GM18909 (cell line): ENCODE data around the gene THRB.

Experiments
- ATAC-seq: cut with Tn5 transposase; IDR thresholded peaks from one replicate; pipeline ENCODE4 v1.9.1; 2021; ENCODE audit warnings: mild to moderate bottlenecking; ENCODE audit not compliant: unreplicated experiment, poor library complexity

Gene THRB

DNA sequence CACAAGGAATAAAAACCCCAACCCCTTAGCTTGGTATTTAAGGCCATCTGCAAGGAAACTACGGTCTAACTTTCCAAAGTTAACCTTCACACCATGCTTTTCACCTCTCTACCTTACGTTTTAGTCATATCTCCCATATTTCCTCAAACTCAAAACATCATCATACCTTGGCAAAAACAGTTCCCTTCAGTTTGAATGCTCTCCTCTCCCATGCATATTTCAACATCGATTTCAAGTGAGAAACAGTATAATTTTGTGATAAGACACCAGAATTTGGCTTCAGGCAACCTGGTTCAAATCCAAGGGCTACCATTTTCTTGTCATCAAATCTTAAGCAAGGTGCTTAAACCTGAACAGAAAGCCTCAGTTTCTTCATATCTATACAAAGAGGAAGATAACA lies 108.2 kb downstream of the THRB start:
- ATAC-seq: no peak

DNA sequence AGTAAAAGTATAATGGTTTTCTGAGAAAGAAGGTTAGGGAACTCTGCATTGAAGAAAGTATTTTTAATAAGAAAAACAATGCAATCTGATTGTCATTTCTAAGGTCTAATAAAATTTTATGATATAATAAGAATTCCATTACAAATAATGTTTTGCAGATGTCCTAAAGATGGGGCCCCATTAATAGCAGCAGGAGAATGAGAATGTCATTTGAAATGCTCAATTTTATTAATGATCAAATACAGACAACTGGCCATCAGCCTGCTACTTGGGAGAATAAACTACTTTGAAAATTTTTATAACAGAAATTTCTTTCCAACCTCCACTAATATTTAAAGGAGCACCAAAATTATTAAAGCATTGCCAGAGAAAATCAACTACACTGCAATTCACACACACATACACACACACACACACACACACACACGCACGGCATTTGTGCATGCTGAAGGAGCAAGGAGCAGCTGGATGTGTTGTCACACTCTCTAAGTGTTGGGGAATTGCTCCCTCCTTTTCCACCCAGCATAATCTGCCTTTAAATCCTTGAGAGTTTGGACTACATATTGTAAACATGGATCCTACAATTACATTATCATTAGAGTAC lies 109.5 kb downstream of the THRB start:
- ATAC-seq: no peak

DNA sequence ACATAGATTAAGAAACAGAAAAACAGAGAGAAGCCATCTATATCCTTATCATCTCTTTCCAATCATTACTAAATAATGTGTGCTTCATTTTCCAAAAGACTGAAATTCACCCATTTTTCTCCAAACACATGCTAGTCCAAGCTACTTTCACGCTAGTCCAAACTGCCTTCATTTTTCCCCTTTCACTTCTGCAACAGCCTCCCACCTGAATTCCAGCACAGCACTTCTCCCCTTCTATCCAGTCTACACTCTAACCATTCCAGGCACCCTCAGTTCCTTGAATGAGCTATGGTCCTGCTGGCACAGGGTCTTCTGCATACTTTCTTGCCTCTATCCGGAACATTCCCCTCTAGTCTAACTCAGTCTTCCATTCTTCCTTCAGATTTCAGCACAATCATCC lies 112.0 kb downstream of the THRB start:
- no peak for ATAC-seq

DNA sequence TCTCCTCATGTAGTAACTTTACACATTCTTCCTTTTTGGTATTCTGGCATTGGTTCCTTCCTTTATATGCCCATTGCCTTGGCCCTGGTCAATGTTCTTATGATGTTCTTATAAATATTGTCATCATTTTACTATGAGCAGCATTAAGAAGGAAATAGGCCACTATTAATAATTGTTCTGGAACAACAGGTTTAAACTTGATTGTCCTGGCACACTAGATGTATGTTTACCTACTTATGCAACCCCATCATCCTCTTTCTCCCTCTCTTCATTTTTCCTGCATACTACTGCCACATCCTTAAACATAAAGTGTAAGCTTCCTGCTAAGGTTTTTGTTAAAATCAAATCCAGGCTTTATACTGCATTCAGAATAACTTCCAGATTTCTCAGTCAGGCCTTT lies 114.7 kb downstream of the THRB start:
- no peak for ATAC-seq

DNA sequence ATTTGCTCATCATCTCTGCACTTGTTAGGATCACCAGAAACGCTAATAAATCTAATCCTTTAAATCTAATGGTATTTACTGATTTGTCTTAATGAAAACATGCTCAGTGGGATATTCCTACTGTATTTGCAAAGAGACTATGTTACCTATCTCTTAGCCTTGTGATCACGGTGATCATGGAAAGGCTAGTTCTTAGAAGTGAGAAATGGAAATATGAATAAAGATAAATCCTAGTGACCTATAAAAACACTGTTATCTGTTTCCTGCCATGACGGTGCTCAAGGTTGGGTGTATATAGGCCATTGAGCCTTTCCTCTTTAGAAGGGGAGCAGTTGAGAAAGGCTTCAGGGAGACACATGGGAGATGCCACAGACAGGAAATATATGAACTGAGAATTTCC lies 116.3 kb downstream of the THRB start:
- no peak for ATAC-seq

DNA sequence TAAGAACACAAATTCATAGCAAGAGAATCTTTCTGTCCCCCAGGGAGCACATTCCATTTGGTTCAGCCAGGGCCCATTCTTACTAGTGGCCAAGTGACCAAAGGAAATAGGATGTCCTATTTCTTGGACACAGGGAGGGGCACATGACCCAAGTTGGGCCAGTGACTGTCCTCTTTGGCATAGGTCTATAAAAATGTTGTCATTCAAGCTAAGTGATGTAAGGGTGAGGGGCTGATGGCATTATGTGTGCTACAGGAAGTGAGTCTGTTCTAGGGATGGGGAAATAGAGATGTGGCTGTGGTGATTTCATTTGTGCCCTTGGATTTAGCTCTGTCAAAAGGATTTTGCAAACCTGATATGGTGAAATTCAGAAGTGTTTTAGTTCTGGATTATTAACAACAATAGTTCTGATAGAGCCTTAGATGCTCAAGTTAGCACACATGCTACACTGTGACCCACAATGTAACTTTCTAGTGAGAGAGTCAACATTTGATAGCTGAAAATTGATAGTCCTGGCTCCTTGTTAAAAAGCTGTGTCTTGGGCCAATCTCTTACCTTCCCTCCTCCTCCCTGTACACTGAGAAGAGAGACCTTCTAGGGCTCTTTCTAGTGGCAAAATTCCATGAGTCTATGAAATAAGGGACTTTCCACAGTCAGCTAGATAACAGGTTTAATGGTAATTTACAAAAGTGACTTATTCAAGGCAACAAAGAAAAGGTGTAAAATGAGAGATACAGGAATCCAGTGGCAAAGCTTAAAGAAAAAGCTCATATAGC lies 117.2 kb downstream of the THRB start:
- no peak for ATAC-seq

DNA sequence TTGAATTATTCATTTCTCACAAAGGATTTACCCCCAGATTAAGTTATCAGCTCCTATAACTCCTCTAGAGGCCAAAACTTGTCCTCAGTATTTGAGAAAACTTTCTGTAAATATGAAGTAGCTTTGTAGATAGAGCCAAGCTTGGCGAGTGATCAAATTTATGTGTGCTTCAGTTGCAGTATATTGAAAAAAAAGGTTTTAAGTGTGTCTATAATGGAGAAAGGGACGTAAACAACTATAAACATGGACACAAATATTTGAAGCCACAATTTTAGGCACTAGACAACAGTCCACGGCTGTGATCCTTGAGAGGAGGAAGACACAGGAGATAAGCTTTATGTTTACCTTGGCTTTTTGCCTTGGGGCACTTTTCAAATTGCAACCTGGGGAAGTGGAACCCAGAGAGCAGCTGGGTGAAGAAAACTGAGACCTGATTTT lies 118.7 kb downstream of the THRB start:
- ATAC-seq: no peak

- ATAC-seq: no peak
Measured at GRCh38 chr3:24374801-24375200, 119.8 kb downstream of the THRB start.

DNA sequence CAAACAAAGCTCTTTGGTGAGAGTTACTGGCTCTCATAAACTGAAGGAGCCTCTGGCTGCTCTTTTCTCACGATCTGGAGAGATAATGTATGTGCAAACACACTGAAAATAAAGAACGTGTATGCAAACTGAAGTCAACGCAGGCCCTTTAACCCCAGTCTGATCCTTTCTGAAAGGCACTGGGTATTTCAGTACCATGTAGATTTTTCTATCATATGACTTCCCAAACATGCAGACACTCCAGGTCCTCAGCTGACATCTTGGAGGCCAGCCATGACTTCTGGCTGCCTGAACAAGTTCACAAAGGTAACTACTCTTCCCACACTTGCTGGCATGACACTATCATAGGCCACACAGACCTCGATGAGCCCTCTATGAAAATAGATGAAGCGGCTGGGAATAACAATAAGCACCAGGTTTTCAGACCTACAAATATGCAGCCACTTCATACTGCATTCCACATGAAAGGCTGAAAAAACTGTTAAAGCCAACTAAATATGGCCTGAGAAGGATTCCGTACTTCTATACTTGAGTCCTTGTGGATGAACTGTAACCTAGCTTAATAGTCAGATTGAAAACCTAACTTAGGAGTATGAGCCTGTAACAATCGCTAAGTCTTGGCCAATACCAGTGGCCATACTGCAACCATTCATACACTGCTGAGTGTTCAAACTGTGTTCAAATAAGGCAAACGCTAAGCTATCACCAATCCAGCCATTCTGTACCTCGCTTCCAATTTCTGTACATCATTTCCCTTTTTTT lies 121.3 kb downstream of the THRB start:
- no peak for ATAC-seq

DNA sequence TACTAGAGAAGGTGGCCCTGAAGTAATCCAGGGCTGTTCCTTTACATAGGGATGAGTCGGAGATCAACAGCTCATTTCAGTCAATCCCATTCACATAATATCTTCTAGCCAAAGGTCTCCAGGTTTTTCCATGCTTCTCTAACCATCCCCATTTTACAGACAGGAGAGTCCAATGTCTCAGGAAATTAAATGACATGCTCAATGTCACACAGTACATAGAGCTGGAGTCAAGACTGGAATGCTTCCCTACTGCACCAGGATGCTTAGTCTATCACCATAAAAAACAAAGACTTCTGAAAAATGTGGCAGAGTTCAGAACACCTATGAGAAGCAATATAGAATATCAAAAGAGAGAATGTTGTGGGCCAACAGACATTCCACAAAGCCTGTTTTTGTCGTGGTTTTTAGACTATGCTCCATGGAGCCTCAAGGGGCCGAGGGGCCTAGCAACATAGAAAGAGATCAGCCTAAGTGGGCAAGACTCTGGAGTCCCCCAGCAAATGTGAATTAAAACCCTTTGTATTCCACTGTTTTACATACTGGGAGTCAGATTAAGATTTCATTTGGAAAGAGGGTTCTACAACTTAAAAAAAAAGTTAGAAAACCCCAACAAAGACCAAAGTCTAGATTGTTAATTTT lies 122.0 kb downstream of the THRB start:
- no peak for ATAC-seq

- no peak for ATAC-seq
Measured at GRCh38 chr3:24370352-24371090, 124.1 kb downstream of the THRB start.

DNA sequence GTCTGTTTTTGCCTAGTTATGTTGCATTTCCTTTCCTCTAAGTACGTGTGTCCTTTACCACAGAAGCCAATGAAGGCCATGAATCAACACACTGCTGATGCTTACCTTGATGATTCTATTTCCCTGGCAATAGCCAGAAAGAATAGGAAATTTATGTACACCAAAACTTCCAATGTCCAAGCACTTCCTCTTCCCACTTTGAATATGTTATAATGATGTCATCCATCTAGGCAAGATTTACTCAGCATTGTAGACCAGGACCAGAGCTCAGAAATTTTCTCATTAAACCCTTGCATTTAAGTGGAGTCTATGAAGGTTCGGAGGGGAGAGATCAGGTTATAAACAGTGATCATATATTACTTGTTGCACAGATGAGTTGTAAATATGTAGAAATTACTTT lies 126.0 kb downstream of the THRB start:
- no peak for ATAC-seq

- ATAC-seq: no peak
Measured at GRCh38 chr3:24367664-24368264, 126.9 kb downstream of the THRB start.

DNA sequence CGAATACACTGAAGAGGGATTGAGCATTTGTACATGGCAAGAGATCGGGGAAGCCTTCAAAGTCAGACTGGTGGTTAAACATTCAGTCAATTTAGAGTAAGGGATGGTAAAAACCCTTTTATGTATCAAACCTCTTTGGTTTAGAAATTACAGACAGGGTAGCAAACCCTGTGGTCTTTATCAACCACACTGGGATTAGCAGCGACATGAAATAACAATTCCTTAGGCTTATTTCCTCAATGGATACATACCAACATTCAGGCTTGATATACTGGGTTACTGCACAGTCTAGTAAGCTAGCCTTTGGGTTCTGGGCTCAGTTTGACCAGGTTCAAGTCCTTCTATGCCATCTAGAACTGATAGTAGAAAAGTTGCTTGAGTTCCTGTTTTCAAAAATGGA lies 127.4 kb downstream of the THRB start:
- ATAC-seq: no peak

DNA sequence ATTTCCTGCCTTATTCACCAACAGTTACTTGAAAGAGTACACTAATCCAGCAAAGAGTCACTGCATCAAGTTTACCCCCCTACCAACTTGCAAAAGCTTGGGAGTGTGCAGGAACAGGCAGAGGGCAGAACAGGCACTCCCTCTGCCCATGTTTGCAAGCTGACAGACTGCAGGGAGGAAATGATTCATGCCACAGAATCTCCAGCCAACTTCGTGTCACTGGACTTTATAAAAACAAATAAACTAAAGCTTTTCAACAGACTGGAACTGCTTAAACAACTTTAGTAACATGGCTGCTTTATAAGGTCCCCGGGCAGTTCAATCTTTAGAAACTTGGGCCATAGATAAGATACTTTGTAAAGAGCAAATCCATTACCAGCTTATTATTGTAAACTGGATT lies 129.5 kb downstream of the THRB start:
- no peak for ATAC-seq

GRCh38 chr3:24364359-24364758 lies 130.3 kb downstream of the THRB start:
- ATAC-seq: no peak

DNA sequence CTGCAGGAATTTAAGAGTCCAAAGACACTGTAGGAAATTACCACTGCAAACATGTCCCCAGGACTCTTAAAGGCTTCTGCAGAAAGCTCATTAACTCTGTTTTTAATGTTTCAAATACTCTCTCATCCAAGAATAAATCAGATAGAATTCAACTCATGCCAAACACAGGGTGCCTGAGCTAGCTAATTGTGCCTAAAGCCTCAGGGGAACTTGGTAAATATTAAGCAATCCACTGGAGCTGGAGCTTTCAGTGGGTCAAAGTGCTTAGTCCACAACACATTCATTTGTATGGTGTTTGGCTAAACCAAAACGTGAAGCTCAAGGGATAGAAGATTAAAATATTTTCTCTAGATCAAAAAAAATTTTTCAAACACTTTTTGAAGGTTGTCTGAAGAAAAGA lies 131.4 kb downstream of the THRB start:
- ATAC-seq: no peak

DNA sequence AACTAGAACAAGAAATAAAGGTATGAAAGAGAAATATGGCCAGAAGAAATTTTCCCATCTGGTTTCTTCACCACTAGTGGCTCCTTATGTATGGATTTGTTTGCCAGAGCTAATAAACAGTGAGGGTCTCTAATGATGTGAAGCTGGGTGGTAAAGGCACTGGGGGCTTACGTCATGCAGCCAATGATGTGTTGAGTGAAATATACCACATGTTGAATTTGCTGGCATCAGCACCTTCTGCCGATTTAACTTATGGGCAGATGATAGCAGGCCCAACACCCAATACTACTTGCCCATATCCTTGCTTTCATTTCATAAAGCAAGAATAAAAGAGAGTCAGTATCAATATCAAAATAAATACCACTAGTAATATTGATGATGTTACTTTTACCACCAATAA lies 133.0 kb downstream of the THRB start:
- ATAC-seq: no peak

DNA sequence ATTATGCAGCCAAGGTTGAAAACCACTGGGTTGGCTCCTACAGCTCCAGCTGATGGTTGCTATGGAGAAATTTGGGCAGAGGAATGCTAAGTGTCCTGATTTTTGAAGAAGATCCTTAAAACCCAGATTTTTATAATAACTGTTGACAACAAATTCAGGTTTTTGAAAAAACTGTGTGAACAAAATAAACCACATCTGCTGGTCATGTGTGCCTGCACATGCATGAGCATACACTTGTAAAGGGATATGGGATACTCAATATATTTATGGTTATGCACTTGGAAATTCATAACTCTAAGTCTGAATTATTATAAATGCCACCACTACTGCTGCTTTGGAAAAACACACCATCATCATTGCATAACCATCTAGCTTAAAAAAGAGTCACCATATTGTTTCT lies 133.7 kb downstream of the THRB start:
- no peak for ATAC-seq
